Liver (tissue), 3 donors: ENCODE data around the gene SIMC1.

Experiments
- EGR1 ChIP-seq, 2 donors: IDR thresholded peaks; 2 replicates each; pipeline ENCODE4 v1.6.1; 2016 to 2018; ENCODE audit warnings: antibody characterized with exemption in 2 of 2, low read depth in 2 of 2
- FOXA2 ChIP-seq: IDR thresholded peaks from 2 replicates; pipeline ENCODE4 v1.6.1; 2016; ENCODE audit warnings: antibody characterized with exemption
- GABPA ChIP-seq, 2 donors: IDR thresholded peaks in 1 of 2; conservative IDR thresholded peaks in 1 of 2; 2 replicates each; pipeline ENCODE4 v1.6.1; 2016; ENCODE audit warnings: antibody characterized with exemption in 2 of 2, mild to moderate bottlenecking in 1 of 2, moderate library complexity in 1 of 2
- JUND ChIP-seq, 2 donors: IDR thresholded peaks; 2 replicates each; pipeline ENCODE4 v1.6.1; 2016; ENCODE audit warnings: antibody characterized with exemption in 2 of 2
- MAX ChIP-seq: IDR thresholded peaks from 2 replicates; pipeline ENCODE4 v1.6.1; 2016; ENCODE audit warnings: antibody characterized with exemption
- NR2F2 ChIP-seq: IDR thresholded peaks from 2 replicates; pipeline ENCODE4 v1.6.1; 2016; ENCODE audit warnings: antibody characterized with exemption
- RAD21 ChIP-seq, 2 donors: IDR thresholded peaks; 2 replicates each; pipeline ENCODE4 v1.6.1; 2016; ENCODE audit warnings: antibody characterized with exemption in 2 of 2, mild to moderate bottlenecking in 2 of 2
- RXRA ChIP-seq, 2 donors: IDR thresholded peaks; 2 replicates each; pipeline ENCODE4 v1.6.1; 2017 to 2018; ENCODE audit warnings: antibody characterized with exemption in 2 of 2, mild to moderate bottlenecking in 1 of 2
- SP1 ChIP-seq: IDR thresholded peaks from 2 replicates; pipeline ENCODE4 v1.6.1; 2018; ENCODE audit warnings: antibody characterized with exemption, mild to moderate bottlenecking
- TAF1 ChIP-seq: conservative IDR thresholded peaks from 2 replicates; pipeline ENCODE4 v1.6.1; 2016; ENCODE audit warnings: antibody characterized with exemption, mild to moderate bottlenecking
- YY1 ChIP-seq: IDR thresholded peaks from 2 replicates; pipeline ENCODE4 v1.6.1; 2016; ENCODE audit warnings: antibody characterized with exemption, mild to moderate bottlenecking
- TF ChIP-seq, protein P1 (sequence below): fragments of 150-350 bp; IDR thresholded peaks from 2 replicates; pipeline ENCODE4 v1.5.1; 2017; ENCODE audit warnings: improper control_type of control experiment, low read depth, low read length; ENCODE audit not compliant: missing input control
- TF ChIP-seq, protein P2 (sequence below): IDR thresholded peaks from 2 replicates; pipeline ENCODE4 v1.6.1; 2016; ENCODE audit warnings: antibody characterized with exemption, mild to moderate bottlenecking
- TF ChIP-seq, protein P3 (sequence below): IDR thresholded peaks from 2 replicates; pipeline ENCODE4 v1.6.1; 2016; ENCODE audit warnings: antibody characterized with exemption
- donor health status: healthy.
- donor health status: healthy.

DNA sequence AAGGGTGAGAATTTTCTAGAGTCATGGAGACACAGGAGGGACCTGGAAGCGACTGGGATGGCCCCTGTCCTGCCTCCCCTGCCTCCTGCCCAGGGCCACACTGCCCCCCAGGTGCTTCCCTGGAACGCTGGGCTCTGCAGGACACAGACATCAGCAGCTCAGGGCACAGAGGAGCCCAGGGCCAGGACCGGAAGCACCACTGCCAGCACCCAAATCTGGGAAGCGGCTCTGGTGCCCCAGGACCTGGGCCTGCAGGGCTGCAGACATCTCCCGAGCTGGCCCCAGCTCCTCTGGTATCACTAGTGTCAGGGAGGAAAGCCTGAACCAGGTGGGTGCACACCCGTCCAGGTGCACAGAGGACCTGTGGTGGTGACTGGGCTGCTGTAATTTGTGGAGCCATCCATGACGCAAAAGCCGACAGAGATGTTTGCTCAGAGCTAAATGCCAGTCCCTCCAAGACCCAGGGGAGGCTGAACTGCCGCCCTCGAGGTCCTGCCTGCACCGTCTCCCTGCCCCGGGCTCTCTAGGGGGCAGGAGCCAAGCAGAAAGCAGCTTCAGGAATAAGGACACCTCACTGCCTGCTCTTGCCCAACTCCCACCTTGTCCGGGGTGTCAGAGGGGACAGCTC, 46.0 kb upstream of the SIMC1 start:
- TF ChIP-seq RAD21 (IDR thresholded peaks at IDR 0.05) = no peak
- TF ChIP-seq, protein P1, sequence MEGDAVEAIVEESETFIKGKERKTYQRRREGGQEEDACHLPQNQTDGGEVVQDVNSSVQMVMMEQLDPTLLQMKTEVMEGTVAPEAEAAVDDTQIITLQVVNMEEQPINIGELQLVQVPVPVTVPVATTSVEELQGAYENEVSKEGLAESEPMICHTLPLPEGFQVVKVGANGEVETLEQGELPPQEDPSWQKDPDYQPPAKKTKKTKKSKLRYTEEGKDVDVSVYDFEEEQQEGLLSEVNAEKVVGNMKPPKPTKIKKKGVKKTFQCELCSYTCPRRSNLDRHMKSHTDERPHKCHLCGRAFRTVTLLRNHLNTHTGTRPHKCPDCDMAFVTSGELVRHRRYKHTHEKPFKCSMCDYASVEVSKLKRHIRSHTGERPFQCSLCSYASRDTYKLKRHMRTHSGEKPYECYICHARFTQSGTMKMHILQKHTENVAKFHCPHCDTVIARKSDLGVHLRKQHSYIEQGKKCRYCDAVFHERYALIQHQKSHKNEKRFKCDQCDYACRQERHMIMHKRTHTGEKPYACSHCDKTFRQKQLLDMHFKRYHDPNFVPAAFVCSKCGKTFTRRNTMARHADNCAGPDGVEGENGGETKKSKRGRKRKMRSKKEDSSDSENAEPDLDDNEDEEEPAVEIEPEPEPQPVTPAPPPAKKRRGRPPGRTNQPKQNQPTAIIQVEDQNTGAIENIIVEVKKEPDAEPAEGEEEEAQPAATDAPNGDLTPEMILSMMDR = no peak
- no peak for TF ChIP-seq JUND (IDR thresholded peaks at IDR 0.05)
- TF ChIP-seq, protein P2, sequence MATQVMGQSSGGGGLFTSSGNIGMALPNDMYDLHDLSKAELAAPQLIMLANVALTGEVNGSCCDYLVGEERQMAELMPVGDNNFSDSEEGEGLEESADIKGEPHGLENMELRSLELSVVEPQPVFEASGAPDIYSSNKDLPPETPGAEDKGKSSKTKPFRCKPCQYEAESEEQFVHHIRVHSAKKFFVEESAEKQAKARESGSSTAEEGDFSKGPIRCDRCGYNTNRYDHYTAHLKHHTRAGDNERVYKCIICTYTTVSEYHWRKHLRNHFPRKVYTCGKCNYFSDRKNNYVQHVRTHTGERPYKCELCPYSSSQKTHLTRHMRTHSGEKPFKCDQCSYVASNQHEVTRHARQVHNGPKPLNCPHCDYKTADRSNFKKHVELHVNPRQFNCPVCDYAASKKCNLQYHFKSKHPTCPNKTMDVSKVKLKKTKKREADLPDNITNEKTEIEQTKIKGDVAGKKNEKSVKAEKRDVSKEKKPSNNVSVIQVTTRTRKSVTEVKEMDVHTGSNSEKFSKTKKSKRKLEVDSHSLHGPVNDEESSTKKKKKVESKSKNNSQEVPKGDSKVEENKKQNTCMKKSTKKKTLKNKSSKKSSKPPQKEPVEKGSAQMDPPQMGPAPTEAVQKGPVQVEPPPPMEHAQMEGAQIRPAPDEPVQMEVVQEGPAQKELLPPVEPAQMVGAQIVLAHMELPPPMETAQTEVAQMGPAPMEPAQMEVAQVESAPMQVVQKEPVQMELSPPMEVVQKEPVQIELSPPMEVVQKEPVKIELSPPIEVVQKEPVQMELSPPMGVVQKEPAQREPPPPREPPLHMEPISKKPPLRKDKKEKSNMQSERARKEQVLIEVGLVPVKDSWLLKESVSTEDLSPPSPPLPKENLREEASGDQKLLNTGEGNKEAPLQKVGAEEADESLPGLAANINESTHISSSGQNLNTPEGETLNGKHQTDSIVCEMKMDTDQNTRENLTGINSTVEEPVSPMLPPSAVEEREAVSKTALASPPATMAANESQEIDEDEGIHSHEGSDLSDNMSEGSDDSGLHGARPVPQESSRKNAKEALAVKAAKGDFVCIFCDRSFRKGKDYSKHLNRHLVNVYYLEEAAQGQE = no peak
- no peak for TF ChIP-seq YY1
- TF ChIP-seq, protein P3, sequence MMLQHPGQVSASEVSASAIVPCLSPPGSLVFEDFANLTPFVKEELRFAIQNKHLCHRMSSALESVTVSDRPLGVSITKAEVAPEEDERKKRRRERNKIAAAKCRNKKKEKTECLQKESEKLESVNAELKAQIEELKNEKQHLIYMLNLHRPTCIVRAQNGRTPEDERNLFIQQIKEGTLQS = no peak
- TF ChIP-seq EGR1 (IDR thresholded peaks at IDR 0.05; ENCODE audit: low read depth in 2 of 2) = no peak
- TF ChIP-seq FOXA2 = no peak
- TF ChIP-seq GABPA (IDR thresholded peaks at IDR 0.05 in 1 of 2, conservative IDR thresholded peaks at IDR 0.05 in 1 of 2) = no peak
- no peak for TF ChIP-seq TAF1
- no peak for TF ChIP-seq RXRA (IDR thresholded peaks at IDR 0.05)
- no peak for TF ChIP-seq MAX
- no peak for TF ChIP-seq NR2F2
- no peak for TF ChIP-seq SP1
